ENCODE results near the gene NUDC.

The NUDC gene

GRCh38 chr1:26911399-26912146 lies 10.0 kb upstream of the NUDC start:
- DNase-seq (ENCODE audit: low read depth) = no peak
- H3K4me3 ChIP-seq (ENCODE audit: control insufficient read depth, low read depth, low read length) = no peak overlapping the region
- no peak for TF ChIP-seq CTCF (IDR thresholded peaks at IDR 0.05; ENCODE audit: control insufficient read depth, insufficient read depth, low read depth, low read length, missing control alignments)

- H3K4me3 ChIP-seq (ENCODE audit: control insufficient read depth, low read depth, low read length) = no peak overlapping the region
- no peak for DNase-seq (ENCODE audit: low read depth)
- no peak for TF ChIP-seq CTCF (IDR thresholded peaks at IDR 0.05; ENCODE audit: control insufficient read depth, insufficient read depth, low read depth, low read length, missing control alignments)
Measured at GRCh38 chr1:26912147-26912490, 9.4 kb upstream of the NUDC start.

- no peak for TF ChIP-seq CTCF (IDR thresholded peaks at IDR 0.05; ENCODE audit: control insufficient read depth, insufficient read depth, low read depth, low read length, missing control alignments)
- DNase-seq (ENCODE audit: low read depth) = no peak
- no peak overlapping the region for H3K4me3 ChIP-seq (ENCODE audit: control insufficient read depth, low read depth, low read length)
Measured at GRCh38 chr1:26913389-26913753, 8.2 kb upstream of the NUDC start.

GRCh38 chr1:26913754-26914619 lies 7.6 kb upstream of the NUDC start, which contains the start of gene NR0B2:
TSS of gene NR0B2 (minus strand) at chr1:26913975. CDS start at chr1:26913940, 35 bp downstream.
- no peak within 1 kb of the TSS for H3K4me3 ChIP-seq (ENCODE audit: control insufficient read depth, low read depth, low read length)
- no peak for TF ChIP-seq CTCF (IDR thresholded peaks at IDR 0.05; ENCODE audit: control insufficient read depth, insufficient read depth, low read depth, low read length, missing control alignments)
- DNase-seq (ENCODE audit: low read depth) = no peak

GRCh38 chr1:26915204-26915842 lies 6.2 kb upstream of the NUDC start:
- no peak for TF ChIP-seq CTCF (IDR thresholded peaks at IDR 0.05; ENCODE audit: control insufficient read depth, insufficient read depth, low read depth, low read length, missing control alignments)
- H3K4me3 ChIP-seq (ENCODE audit: control insufficient read depth, low read depth, low read length) = no peak overlapping the region
- DNase-seq (ENCODE audit: low read depth) = no peak

- no peak for TF ChIP-seq CTCF (IDR thresholded peaks at IDR 0.05; ENCODE audit: control insufficient read depth, insufficient read depth, low read depth, low read length, missing control alignments)
- H3K4me3 ChIP-seq (ENCODE audit: control insufficient read depth, low read depth, low read length) = peak overlapping the region; percentile 46
- DNase-seq (ENCODE audit: low read depth) = no peak
Measured at GRCh38 chr1:26921126-26921539, 410 bp upstream of the NUDC start.

All from AG09309 (cell line).